GM23338 (cell line): ENCODE data around the gene EXOC4. TPM values are rescaled to one million over a fixed set of nuclear protein-coding genes. Genes with fewer than 3 reads are reported as not detected.
A peak's percentile ranks its signal among the peaks of the same experiment; 100 is the strongest.

ENCODE experiments used
- ATAC-seq: fragments of 200-7000 bp; cut with Tn5 transposase; 3 replicates; pipeline ENCODE4 v1.9.1; 2020
- DNase-seq: peaks from one replicate; pipeline ENCODE4 v3.0.0-alpha.2; 2015; ENCODE audit warnings: low spot score
- H2AFZ ChIP-seq: fragments of 200-600 bp; sonication (generic); 2 replicates; pipeline ENCODE4 v1.8.0; 2016; ENCODE audit warnings: antibody characterized with exemption, mild to moderate bottlenecking, moderate library complexity
- H3F3A ChIP-seq: fragments of 200-600 bp; sonication (generic); replicated peaks from 2 replicates; pipeline ENCODE4 v1.8.0; 2017; ENCODE audit warnings: antibody characterized with exemption, mixed run types, low read depth
- H3K27ac ChIP-seq: fragments of 200-600 bp; sonication (generic); 2 replicates; pipeline ENCODE4 v1.6.1; 2016; ENCODE audit warnings: low read depth
- H3K27me3 ChIP-seq: fragments of 200-600 bp; sonication (generic); 2 replicates; pipeline ENCODE4 v1.8.0; 2016; ENCODE audit warnings: mild to moderate bottlenecking, mixed run types, moderate library complexity; ENCODE audit not compliant: insufficient read depth
- H3K36me3 ChIP-seq: fragments of 200-600 bp; sonication (generic); 2 replicates; pipeline ENCODE4 v1.8.0; 2016; ENCODE audit warnings: mild to moderate bottlenecking; ENCODE audit not compliant: insufficient read depth
- H3K4me1 ChIP-seq: fragments of 200-600 bp; sonication (generic); 2 replicates; pipeline ENCODE4 v1.8.0; 2016; ENCODE audit warnings: mild to moderate bottlenecking, moderate library complexity; ENCODE audit not compliant: insufficient read depth
- H3K4me2 ChIP-seq: fragments of 200-600 bp; sonication (generic); 2 replicates; pipeline ENCODE4 v1.7.1; 2017; ENCODE audit warnings: mixed run types
- H3K4me3 ChIP-seq: fragments of 200-600 bp; sonication (generic); 2 replicates; pipeline ENCODE4 v1.6.1; 2016; ENCODE audit warnings: mixed run types
- H3K79me2 ChIP-seq: fragments of 200-600 bp; sonication (generic); replicated peaks from 2 replicates; pipeline ENCODE4 v1.8.0; 2017; ENCODE audit warnings: mild to moderate bottlenecking; ENCODE audit not compliant: insufficient read depth
- H3K9me2 ChIP-seq: fragments of 200-600 bp; sonication (generic); 2 replicates; pipeline ENCODE4 v1.8.0; 2017; ENCODE audit not compliant: insufficient read depth
- H4K20me1 ChIP-seq: fragments of 200-600 bp; sonication (generic); replicated peaks from 2 replicates; pipeline ENCODE4 v1.8.0; 2017; ENCODE audit warnings: mild to moderate bottlenecking; ENCODE audit not compliant: insufficient read depth
- H3K27ac Mint-ChIP-seq: 2 replicates; pipeline ENCODE4 v1.8.0; 2020; ENCODE audit warnings: inconsistent platforms, mild to moderate bottlenecking, moderate library complexity, mixed read lengths
- H3K27me3 Mint-ChIP-seq: 3 replicates; pipeline ENCODE4 v1.8.0; 2022; ENCODE audit warnings: low read depth, mild to moderate bottlenecking, moderate library complexity, mixed read lengths, inconsistent platforms; ENCODE audit not compliant: insufficient read depth, poor library complexity
- H3K36me3 Mint-ChIP-seq: 3 replicates; pipeline ENCODE4 v1.8.0; 2021; ENCODE audit warnings: low read depth, mild to moderate bottlenecking, inconsistent platforms, moderate library complexity, mixed read lengths
- H3K4me1 Mint-ChIP-seq: 3 replicates; pipeline ENCODE4 v1.8.0; 2020; ENCODE audit warnings: mild to moderate bottlenecking, inconsistent platforms, mixed read lengths
- H3K4me3 Mint-ChIP-seq: 3 replicates; pipeline ENCODE4 v1.8.0; 2021; ENCODE audit warnings: moderate library complexity, mild to moderate bottlenecking, inconsistent platforms, mixed read lengths
- H3K9me3 Mint-ChIP-seq: 3 replicates; pipeline ENCODE4 v1.8.0; 2020; ENCODE audit warnings: moderate library complexity, mild to moderate bottlenecking, inconsistent platforms, mixed read lengths
- CREB1 ChIP-seq: fragments of 250-450 bp; sonication (Bioruptor Pico); IDR thresholded peaks from 2 replicates; pipeline ENCODE4 v1.5.0; 2020; ENCODE audit warnings: low read depth, mild to moderate bottlenecking, moderate library complexity
- NANOG ChIP-seq: IDR thresholded peaks from 2 replicates; pipeline ENCODE4 v1.6.1; 2016; ENCODE audit warnings: antibody characterized with exemption, borderline replicate concordance
- POLR2AphosphoS5 ChIP-seq: IDR thresholded peaks from 2 replicates; pipeline ENCODE4 v1.6.1; 2016; ENCODE audit warnings: antibody characterized with exemption, low read depth
- REST ChIP-seq: IDR thresholded peaks from one replicate; pipeline ENCODE4 v1.6.1; 2018; ENCODE audit warnings: antibody characterized with exemption; ENCODE audit not compliant: unreplicated experiment
- STAT1 ChIP-seq: IDR thresholded peaks from one replicate; pipeline ENCODE4 v1.6.1; 2016; ENCODE audit warnings: antibody characterized with exemption; ENCODE audit not compliant: unreplicated experiment
- ZNF114 ChIP-seq: fragments of 250-450 bp; sonication (Bioruptor Pico); IDR thresholded peaks from 2 replicates; pipeline ENCODE4 v1.5.0; 2020; ENCODE audit warnings: mild to moderate bottlenecking, moderate library complexity
- polyA plus RNA-seq: library from polyadenylated mRNA; unstranded; fragments of >200 nt; fragmentation: Nextera tagmentation; extraction: Ambion mirVana; gene quantifications from 2 replicates; pipeline ENCODE4 v1.2.1, GENCODE V29; 2016
- total RNA-seq: library from RNA; depleted of rRNA; stranded (reverse); fragments of >200 nt; shearing (Covaris generic); gene quantifications from 2 replicates; pipeline ENCODE4 v1.2.3, GENCODE V29; 2014
- TF ChIP-seq, protein P1 (sequence below), 2 experiments: fragments of 200-600 bp in 1 of 2; sonication (generic) in 1 of 2; conservative IDR thresholded peaks; 2 replicates each; pipeline versions ENCODE4 v1.5.1 to v1.6.1; 2016 to 2017; ENCODE audit warnings: antibody characterized with exemption in 2 of 2, low read depth in 2 of 2, mild to moderate bottlenecking in 2 of 2, moderate library complexity in 1 of 2

The EXOC4 gene
- total and polyA plus RNA-seq, 2 experiments from 2014 or later = 37.5 to 52.7 TPM

DNA sequence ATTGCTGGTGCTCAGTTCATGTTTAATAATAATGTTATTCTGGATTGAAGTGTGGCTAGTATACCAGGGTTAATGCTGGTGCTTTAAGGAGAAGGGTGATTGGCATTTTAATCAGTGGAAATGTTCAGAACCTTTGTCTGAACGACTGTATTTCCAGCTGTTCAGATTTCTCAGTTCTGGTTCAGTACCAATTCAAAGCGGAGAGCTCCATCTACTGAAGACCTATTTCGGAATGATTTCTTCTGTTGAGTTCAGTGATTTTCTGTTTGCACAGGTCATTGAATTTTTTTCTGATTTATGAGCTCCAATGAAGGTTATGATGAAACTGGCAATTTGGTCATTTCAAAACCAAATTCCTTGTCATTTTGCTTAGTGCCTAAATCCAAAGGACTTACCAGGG lies 160.1 kb downstream of the EXOC4 start:
- no peak overlapping the region for H2AFZ ChIP-seq
- H3K27ac Mint-ChIP-seq = no peak overlapping the region
- peaks cover 12% of the 10 kb centered on the region for H3K4me1 Mint-ChIP-seq
- no peaks in the 10 kb centered on the region for H3F3A ChIP-seq
- H3K27me3 ChIP-seq = no peaks in the 10 kb centered on the region
- H3K4me3 ChIP-seq = no peak overlapping the region
- H4K20me1 ChIP-seq = no peaks in the 10 kb centered on the region
- H3K4me3 Mint-ChIP-seq = no peak overlapping the region
- no peak for TF ChIP-seq CREB1 (CRISPR knock-in tag)
- TF ChIP-seq, protein P1, sequence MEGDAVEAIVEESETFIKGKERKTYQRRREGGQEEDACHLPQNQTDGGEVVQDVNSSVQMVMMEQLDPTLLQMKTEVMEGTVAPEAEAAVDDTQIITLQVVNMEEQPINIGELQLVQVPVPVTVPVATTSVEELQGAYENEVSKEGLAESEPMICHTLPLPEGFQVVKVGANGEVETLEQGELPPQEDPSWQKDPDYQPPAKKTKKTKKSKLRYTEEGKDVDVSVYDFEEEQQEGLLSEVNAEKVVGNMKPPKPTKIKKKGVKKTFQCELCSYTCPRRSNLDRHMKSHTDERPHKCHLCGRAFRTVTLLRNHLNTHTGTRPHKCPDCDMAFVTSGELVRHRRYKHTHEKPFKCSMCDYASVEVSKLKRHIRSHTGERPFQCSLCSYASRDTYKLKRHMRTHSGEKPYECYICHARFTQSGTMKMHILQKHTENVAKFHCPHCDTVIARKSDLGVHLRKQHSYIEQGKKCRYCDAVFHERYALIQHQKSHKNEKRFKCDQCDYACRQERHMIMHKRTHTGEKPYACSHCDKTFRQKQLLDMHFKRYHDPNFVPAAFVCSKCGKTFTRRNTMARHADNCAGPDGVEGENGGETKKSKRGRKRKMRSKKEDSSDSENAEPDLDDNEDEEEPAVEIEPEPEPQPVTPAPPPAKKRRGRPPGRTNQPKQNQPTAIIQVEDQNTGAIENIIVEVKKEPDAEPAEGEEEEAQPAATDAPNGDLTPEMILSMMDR (conservative IDR thresholded peaks at IDR 0.05; ENCODE audit: low read depth in 2 of 2) = peak in 1 of 2 experiments; percentile 43; a peak in 2 of 4 replicates
- no peak for TF ChIP-seq STAT1
- peak; percentile 49 for TF ChIP-seq REST
- TF ChIP-seq NANOG = no peak
- no peaks in the 10 kb centered on the region for H3K9me3 Mint-ChIP-seq
- no peak overlapping the region for H3K4me2 ChIP-seq
- no peaks in the 10 kb centered on the region for H3K79me2 ChIP-seq
- peaks cover 3% of the 10 kb centered on the region for H3K9me2 ChIP-seq
- no peaks in the 10 kb centered on the region for H3K27me3 Mint-ChIP-seq
- no peaks in the 10 kb centered on the region for H3K36me3 ChIP-seq
- ATAC-seq (no peak), DNase-seq (no peak)
- no peaks in the 10 kb centered on the region for H3K36me3 Mint-ChIP-seq
- H3K27ac ChIP-seq = no peak overlapping the region
- H3K4me1 ChIP-seq = no peaks in the 10 kb centered on the region

DNA sequence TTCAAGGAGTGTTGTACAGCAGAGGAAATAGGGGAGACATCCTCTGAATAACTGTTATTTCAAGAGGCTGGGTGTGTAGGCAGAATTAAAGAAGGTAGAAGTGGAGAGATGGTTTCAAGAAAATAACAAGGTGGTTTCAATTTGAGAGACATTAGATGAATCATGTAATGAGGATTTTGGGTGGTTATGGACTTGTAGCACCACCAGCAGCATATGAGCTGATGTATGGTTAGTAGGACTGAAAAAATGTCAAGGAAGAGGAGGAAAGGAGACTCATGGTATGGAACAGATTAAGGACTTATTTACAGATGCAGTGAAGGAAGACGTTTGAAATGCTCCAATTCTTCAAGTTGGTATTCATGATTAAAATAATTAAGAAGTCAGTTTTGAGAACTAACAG lies 166.2 kb downstream of the EXOC4 start:
- no peak overlapping the region for H3K4me3 Mint-ChIP-seq
- H3K27ac ChIP-seq = no peak overlapping the region
- H3K4me1 ChIP-seq = no peaks in the 10 kb centered on the region
- no peaks in the 10 kb centered on the region for H3K36me3 ChIP-seq
- no peak for DNase-seq
- peaks cover 4% of the 10 kb centered on the region for H3K27me3 Mint-ChIP-seq
- no peaks in the 10 kb centered on the region for H3K9me2 ChIP-seq
- no peak overlapping the region for H3K4me3 ChIP-seq
- H3K4me2 ChIP-seq = no peak overlapping the region
- H3K36me3 Mint-ChIP-seq = peaks cover 6% of the 10 kb centered on the region
- H3F3A ChIP-seq = no peaks in the 10 kb centered on the region
- peaks cover 4% of the 10 kb centered on the region; the same call in 1 of the 2 replicates for H3K79me2 ChIP-seq
- 0 out of 2 replicates have a peak, but pooled peaks cover 3% of the 10 kb centered on the region for H4K20me1 ChIP-seq
- H3K27ac Mint-ChIP-seq = no peak overlapping the region
- no peaks in the 10 kb centered on the region; the same call in 2 of the 3 replicates for H3K9me3 Mint-ChIP-seq
- H3K27me3 ChIP-seq = no peaks in the 10 kb centered on the region
- no peak overlapping the region for H2AFZ ChIP-seq
- no peak for ATAC-seq
- H3K4me1 Mint-ChIP-seq = peaks cover 22% of the 10 kb centered on the region
- TF ChIP-seq CREB1 (CRISPR knock-in tag) = no peak
- TF ChIP-seq ZNF114 = no peak
- TF ChIP-seq POLR2AphosphoS5 = no peak
- TF ChIP-seq STAT1 = no peak
- no peak for TF ChIP-seq REST
